ENCODE data around the gene SLC36A3.

DNA sequence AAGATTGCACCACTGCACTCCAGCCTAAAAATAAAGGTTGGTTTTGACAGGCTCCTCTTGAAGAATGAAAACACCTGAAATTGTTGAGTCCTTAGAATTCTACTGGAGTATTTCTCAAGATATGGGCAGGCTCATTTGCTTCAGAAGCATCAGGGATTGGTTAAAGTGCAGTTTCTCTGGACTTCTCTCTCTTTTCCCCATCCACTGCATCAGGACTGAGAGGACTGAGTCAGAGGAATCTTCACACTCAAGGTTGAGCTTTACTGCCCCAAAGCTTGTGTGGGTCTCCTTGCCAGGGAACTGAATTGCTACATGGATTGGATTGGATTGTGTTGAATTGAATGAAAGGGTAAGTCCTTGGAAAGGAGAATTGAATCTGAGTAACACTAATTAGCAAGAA is 72.2 kb downstream of the SLC36A3 start:
- TF ChIP-seq POLR2A (IDR thresholded peaks at IDR 0.05; ENCODE audit: low read depth, low read length) (no peak), TAF1 (IDR thresholded peaks at IDR 0.05; ENCODE audit: low read depth, low read length) (no peak)

Data from GM12891 (cell line).